ENCODE data around the gene NUP98.

Gene NUP98

GRCh38 chr11:3635641-3636375 lies 161.5 kb downstream of the NUP98 start:
- DNase-seq, result no peak

DNA sequence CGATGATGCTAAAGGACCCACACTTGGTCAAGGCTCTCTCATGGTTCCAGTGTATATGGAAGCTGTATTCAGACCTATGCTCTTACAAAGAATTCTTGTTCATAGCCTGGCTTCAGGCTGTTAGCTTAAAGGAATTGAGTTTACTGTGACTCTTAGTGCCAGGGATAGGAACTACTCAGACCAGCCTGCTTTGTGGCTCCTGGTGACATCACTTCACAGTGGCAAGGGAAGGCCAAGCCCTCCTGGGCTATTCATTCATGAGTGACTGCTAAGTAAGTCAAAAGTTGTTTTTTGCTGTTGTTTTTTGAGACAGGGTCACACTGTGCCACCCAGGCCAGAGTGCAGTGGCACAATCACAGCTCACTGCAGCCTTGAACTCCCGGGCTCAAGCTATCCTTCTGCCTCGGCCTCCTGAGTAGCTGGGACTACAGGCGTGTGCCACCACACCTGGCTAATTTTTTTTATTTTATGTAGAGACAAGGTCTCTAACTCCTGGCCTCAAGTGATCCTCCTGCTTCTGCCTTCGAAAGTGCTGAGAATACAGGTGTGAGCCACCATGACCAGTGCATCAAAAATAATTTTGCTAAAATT lies 165.2 kb downstream of the NUP98 start:
- DNase-seq, result no peak

DNA sequence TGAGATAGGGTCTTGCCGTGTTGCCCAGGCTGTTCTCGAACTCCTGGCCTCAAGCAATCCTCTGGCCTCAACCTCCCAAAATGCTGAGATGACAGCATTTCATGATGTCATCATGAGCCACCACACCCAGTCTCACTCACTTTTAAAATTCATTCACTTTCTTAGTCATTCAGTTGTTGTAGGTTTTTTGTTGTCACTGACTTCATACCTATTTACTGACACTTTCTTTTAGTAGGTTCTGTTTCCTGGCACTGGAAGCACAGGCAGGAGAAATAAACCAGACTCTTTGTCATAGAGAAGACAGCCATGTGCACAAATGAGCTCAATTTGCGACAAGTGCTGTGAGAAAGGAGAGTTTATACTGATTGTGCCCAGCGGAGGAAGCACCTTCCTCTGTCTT lies 166.0 kb downstream of the NUP98 start:
- DNase-seq, result no peak

DNA sequence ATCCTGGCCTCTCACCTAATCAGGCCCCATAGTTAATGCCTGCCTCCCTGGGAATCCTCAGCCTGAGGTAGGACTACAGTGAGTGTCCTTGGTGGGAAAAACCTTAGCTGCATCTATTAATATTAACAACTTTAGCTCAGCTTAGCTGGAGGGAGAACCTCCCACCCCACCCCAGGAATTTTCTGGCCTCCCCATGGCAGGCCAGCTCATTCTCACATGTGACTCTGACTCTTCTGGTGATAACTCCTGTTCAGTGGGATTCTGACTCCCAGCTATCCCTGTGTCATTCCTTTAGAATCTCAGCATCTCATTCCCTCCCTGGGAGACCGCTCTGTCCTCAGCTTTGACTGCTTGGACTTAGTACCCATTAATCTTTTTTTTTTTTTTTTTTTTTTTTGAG lies 170.1 kb downstream of the NUP98 start:
- DNase-seq, result no peak

GRCh38 chr11:3626250-3626960 lies 170.9 kb downstream of the NUP98 start:
- no peak for DNase-seq
